ENCODE data around the gene WHRN. TPM values are rescaled to one million over a fixed set of nuclear protein-coding genes. Genes with fewer than 3 reads are reported as not detected.

WHRN gene
- total RNA-seq, 4 donors from 2014 or later = 3.7 to 13.2 (median 6.0) TPM

DNA sequence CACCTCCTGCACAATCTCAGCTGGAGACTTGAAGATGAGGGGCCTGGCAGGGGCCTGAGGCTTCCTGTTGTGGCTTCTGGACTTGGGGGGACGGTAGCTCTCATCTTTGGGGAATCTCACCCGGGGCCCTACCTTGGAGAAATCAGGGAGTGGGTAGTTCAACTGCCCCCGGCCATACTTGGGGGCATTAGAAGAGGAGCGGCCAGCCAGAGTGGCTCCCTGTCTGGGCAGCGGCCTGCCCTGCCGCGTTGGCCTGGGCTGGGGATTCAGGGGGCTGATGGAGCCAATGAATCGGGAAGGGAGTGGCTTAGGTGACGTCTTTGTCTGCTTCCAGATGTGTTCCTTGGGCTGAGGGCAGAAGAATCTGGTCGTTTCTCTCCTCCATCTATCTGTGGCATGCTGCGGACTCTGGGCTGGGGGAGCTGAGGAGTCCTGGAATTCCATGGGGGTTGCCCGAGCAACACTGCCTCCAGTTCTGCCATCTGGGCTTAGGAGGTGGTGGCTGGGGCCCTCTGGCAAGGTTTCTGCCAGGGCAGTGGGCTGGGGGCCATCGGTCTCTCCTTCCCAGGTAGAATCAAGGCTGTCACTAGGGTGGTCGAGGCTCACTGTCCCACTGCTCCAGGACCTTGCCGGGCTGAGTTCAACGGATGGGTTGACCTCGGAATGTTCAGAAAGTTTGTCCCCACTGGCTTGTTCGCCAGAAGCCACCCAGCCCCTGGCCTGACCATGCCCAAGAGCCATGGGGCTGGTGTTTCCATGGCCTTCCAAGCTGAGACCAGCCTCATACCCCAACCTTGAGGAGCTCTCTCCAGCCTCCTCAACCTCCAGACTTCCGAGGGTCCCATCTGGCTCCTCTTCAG, 128.5 kb downstream of the WHRN start:
- 93 to 94% methylated on average over 18 to 19 of the region's 19 CpGs for WGBS, 2 donors
- Histone ChIP-seq H3K36me3 (peaks cover 3 to 84% (median 11%) of the 10 kb centered on the region in 3 donors), H3K9me3 (no peaks in the 10 kb centered on the region), H3K27ac (no peak overlapping the region), H3K4me3 (no peak overlapping the region), H3K27me3 (no peaks in the 10 kb centered on the region), H3K4me1 (peaks cover 0 to 24% (median 10%) of the 10 kb centered on the region in 4 donors)
- no peak for TF ChIP-seq POLR2A (IDR thresholded peaks at IDR 0.05)
- TF ChIP-seq CTCF (IDR thresholded peaks at IDR 0.05) = no peak
- TF ChIP-seq EP300 (IDR thresholded peaks at IDR 0.05) = no peak
- DNase-seq (ENCODE audit: low spot score in 2 of 2) = no peak

DNA sequence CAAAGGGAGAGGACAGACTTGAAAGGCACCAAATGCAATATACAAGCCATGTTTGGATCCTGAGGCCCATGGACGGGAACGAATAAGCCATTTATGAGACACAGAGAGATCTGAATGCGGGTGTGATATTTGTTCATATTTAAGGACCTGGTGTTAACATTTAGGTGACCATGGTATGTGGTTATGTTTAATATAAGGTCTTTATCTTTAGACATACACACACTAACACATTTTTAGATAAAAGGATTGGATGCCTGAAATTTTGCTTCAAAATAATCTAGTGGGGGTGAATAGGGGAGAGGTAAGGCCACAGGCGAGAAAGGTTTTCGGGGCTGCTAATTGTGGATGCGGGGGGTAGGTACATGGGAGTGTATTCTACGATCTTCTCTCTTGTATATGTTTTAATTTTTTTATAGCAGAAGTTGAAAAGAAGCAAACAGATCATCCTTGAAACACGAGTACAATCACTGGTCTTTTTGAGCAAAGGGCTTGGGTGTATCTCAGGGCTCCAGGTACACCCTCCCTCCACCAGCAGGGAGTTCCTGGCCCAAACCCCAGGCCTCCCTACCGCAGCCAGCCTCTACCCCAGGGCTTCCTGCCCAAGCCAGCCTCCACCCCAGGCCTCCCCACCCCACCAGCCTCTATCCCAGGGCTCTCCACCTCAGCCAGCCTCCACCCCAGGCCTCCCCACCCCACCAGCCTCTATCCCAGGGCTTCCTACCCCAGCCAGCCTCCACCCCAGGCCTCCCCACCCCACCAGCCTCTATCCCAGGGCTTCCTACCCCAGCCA, 129.7 kb downstream of the WHRN start:
- H3K9me3 ChIP-seq = no peaks in the 10 kb centered on the region
- no peak overlapping the region for H3K27ac ChIP-seq
- no peak overlapping the region for H3K4me3 ChIP-seq
- H3K36me3 ChIP-seq = peaks cover 3 to 83% (median 11%) of the 10 kb centered on the region in 3 donors
- TF ChIP-seq EP300 (IDR thresholded peaks at IDR 0.05) (no peak), CTCF (IDR thresholded peaks at IDR 0.05) (no peak), POLR2A (IDR thresholded peaks at IDR 0.05) (no peak)
- WGBS, 2 donors = 88 to 90% methylated on average over 9 of the region's 9 CpGs
- no peak for DNase-seq (ENCODE audit: low spot score in 2 of 2)
- peaks cover 0 to 34% (median 15%) of the 10 kb centered on the region in 4 donors for H3K4me1 ChIP-seq
- H3K27me3 ChIP-seq = no peaks in the 10 kb centered on the region

- Histone ChIP-seq H3K36me3 (peaks cover 3 to 82% (median 11%) of the 10 kb centered on the region in 3 donors), H3K27ac (no peak overlapping the region), H3K27me3 (no peaks in the 10 kb centered on the region), H3K4me1 (peaks cover 0 to 35% (median 17%) of the 10 kb centered on the region in 4 donors), H3K9me3 (no peaks in the 10 kb centered on the region), H3K4me3 (no peak overlapping the region)
- 75 to 80% methylated on average over 9 of the region's 9 CpGs for WGBS, 2 donors
- TF ChIP-seq POLR2A (IDR thresholded peaks at IDR 0.05) (no peak), EP300 (IDR thresholded peaks at IDR 0.05) (no peak), CTCF (IDR thresholded peaks at IDR 0.05) (no peak)
- DNase-seq (ENCODE audit: low spot score in 2 of 2) = no peak
These were observed 130.3 kb downstream of the WHRN start for GRCh38 chr9:114374936-114375335.

DNA sequence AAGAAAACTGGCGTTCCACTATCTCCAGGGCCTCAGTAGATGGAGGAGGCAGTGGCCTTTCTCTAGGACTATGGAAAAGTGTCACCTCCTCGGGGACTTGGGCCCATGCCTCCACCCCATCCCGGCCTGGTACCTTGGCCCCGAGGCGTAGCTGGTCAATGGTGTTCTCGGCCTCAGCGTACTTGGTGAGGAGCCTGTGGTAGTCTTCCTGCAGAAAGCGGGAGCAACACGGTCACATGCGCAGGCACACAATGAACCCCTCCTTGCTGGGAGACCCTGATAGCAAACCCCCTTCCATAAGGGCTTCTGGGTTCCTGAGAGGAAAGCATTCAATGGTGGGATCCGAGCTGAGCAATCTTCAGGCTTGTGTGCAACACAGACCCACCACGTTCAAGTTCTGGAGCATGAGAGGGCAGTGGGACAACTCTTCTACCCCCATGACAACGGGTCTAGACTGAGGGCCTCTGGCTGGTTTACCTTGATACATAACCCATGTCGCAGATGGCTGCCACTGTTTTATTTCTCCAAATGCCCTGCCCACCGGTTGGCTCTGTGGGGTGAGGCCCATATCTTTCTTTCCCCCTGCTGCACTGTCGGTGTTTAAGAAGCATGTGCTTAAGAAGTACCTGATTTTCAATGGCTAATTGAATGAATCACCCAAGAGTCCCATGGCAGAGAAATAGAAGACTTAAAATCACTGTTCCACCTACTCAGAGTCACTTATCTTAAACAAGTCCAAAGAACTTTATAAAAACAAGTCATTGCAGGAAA, 131.1 kb downstream of the WHRN start:
- Histone ChIP-seq H3K9me3 (no peaks in the 10 kb centered on the region), H3K4me1 (peaks cover 0 to 35% (median 14%) of the 10 kb centered on the region in 4 donors), H3K36me3 (peaks cover 3 to 76% (median 11%) of the 10 kb centered on the region in 3 donors), H3K4me3 (no peak overlapping the region), H3K27ac (peak overlapping the region in 1 of 4 donors; percentile 36), H3K27me3 (no peaks in the 10 kb centered on the region)
- no peak for DNase-seq (ENCODE audit: low spot score in 2 of 2)
- 86 to 90% methylated on average over 10 to 16 of the region's 16 CpGs for WGBS, 2 donors
- TF ChIP-seq EP300 (IDR thresholded peaks at IDR 0.05) (no peak), POLR2A (IDR thresholded peaks at IDR 0.05) (no peak), CTCF (IDR thresholded peaks at IDR 0.05) (no peak)

Data from tibial nerve (tissue), 4 donors.